Keratinocyte (primary cell): ENCODE results near the gene DIPK2B. TPM values are rescaled to one million over a fixed set of nuclear protein-coding genes. Genes with fewer than 3 reads are reported as not detected.

Experiments
- DNase-seq: peaks from one replicate; pipeline ENCODE4 v3.0.0-alpha.2; 2011; ENCODE audit warnings: low read depth, missing footprints, low spot score
- FAIRE-seq: peaks from 2 replicates; lab custom pipeline; 2011; peaks lifted over from hg19 to GRCh38; lab: Jason Lieb, UNC
- H2AFZ ChIP-seq: 2 replicates; pipeline ENCODE4 v1.6.0; 2012; ENCODE audit warnings: low read length, control low read depth, inconsistent platforms; ENCODE audit not compliant: control insufficient read depth
- H3K27ac ChIP-seq: 2 replicates; pipeline ENCODE4 v1.5.1; 2011; ENCODE audit warnings: low read length; ENCODE audit not compliant: control insufficient read depth, insufficient read depth
- H3K27me3 ChIP-seq: 3 replicates; pipeline ENCODE4 v1.6.0; 2011; ENCODE audit warnings: low read length; ENCODE audit not compliant: control insufficient read depth, insufficient read depth; ENCODE audit errors: extremely low read depth
- H3K36me3 ChIP-seq, 2 experiments: 2 replicates in 1 of 2; 3 replicates in 1 of 2; pipeline ENCODE4 v1.5.1; 2011; ENCODE audit warnings: low read length in 2 of 2, mild to moderate bottlenecking in 1 of 2; ENCODE audit not compliant: control insufficient read depth in 2 of 2, insufficient read depth in 2 of 2; ENCODE audit errors: extremely low read depth in 1 of 2
- H3K4me1 ChIP-seq: 3 replicates; pipeline ENCODE4 v1.5.1; 2011; ENCODE audit warnings: low read length; ENCODE audit not compliant: control insufficient read depth, insufficient read depth; ENCODE audit errors: extremely low read depth
- H3K4me2 ChIP-seq: 3 replicates; pipeline ENCODE4 v1.6.0; 2011; ENCODE audit warnings: low read depth, low read length; ENCODE audit not compliant: control insufficient read depth, insufficient read depth; ENCODE audit errors: extremely low read depth
- H3K4me3 ChIP-seq, 3 experiments: fragments of 200-600 bp in 1 of 3; sonication (generic) in 1 of 3; 2 replicates in 2 of 3; 3 replicates in 1 of 3; pipeline ENCODE4 v1.5.1; 2011 to 2016; ENCODE audit warnings: low read length in 3 of 3, mild to moderate bottlenecking in 3 of 3, control low read depth in 2 of 3, inconsistent platforms in 1 of 3, low read depth in 1 of 3, mixed read lengths in 1 of 3, mixed run types in 1 of 3, moderate library complexity in 1 of 3; ENCODE audit not compliant: control insufficient read depth in 2 of 3, insufficient read depth in 2 of 3; ENCODE audit errors: extremely low read depth in 1 of 3
- H3K79me2 ChIP-seq: 2 replicates; pipeline ENCODE4 v1.6.0; 2012; ENCODE audit warnings: low read length; ENCODE audit not compliant: control insufficient read depth, insufficient read depth
- H3K9ac ChIP-seq: 3 replicates; pipeline ENCODE4 v1.6.0; 2011; ENCODE audit warnings: low read length; ENCODE audit not compliant: control insufficient read depth, insufficient read depth; ENCODE audit errors: extremely low read depth
- H3K9me1 ChIP-seq: 3 replicates; pipeline ENCODE4 v1.6.0; 2011; ENCODE audit warnings: low read length; ENCODE audit not compliant: control insufficient read depth, insufficient read depth; ENCODE audit errors: extremely low read depth
- H3K9me3 ChIP-seq: 2 replicates; pipeline ENCODE4 v1.5.1; 2012; ENCODE audit warnings: low read depth, low read length; ENCODE audit not compliant: control insufficient read depth
- H4K20me1 ChIP-seq: 3 replicates; pipeline ENCODE4 v1.6.0; 2011; ENCODE audit warnings: low read length; ENCODE audit not compliant: control insufficient read depth, insufficient read depth; ENCODE audit errors: extremely low read depth
- EZH2 ChIP-seq: IDR thresholded peaks from one replicate; pipeline ENCODE4 v1.6.1; 2012; ENCODE audit warnings: inconsistent platforms, mild to moderate bottlenecking, low read length, moderate library complexity
- dilution Hi-C: fragments of 300-500 bp; cut with MboI; formaldehyde crosslinking; loops from one replicate; pipeline ENCODE4 v1.7.0; 2020; ENCODE audit warnings: low sequenced_read_pairs; ENCODE audit not compliant: extremely low pct_ligation_motif_present
- polyA plus RNA-seq, 5 experiments: library from polyadenylated mRNA; depleted of rRNA in 3 of 5; stranded (reverse) in 3 of 5; stranded (forward) in 1 of 5; unstranded in 1 of 5; fragments of >200 nt; gene quantifications; 1 replicate in 1 of 5; 2 replicates in 3 of 5; 3 replicates in 1 of 5; pipeline versions ENCODE4 v1.2.1 to v1.2.3, GENCODE V29; 2011 to 2012; ENCODE audit warnings: missing spikeins in 2 of 5, low read depth in 1 of 5, low replicate concordance in 1 of 5
- TF ChIP-seq, protein P1 (sequence below), 3 experiments: IDR thresholded peaks in 1 of 3; conservative IDR thresholded peaks in 1 of 3; optimal IDR thresholded peaks in 1 of 3; 2 replicates in 2 of 3; 3 replicates in 1 of 3; pipeline versions ENCODE3 to v1.5.1; 2011; ENCODE audit warnings: low read length in 3 of 3, mild to moderate bottlenecking in 3 of 3, moderate library complexity in 2 of 3, control low read depth in 1 of 3, inconsistent platforms in 1 of 3; ENCODE audit not compliant: insufficient read depth in 2 of 3; ENCODE audit errors: extremely low read depth in 1 of 3

The DIPK2B gene
- polyA plus RNA-seq, 1 donor (not counting 4 experiments of a cell fraction or from before 2014, with no cell fraction given), result not detected

DNA sequence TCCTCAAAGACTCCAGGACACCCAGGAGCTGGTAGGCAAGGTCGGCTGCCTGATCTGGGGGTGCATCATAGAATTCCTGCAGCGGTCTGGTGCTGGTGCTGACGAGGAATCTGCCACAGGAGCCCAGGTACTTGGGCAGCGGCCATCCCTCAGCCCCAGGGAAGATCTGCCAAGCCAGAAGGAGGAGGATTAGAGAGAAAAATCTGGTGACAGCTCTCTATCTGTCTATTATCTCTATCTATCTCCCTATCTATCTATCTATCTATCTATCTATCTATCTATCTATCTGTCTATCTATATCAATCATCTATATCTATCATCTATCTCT is 46.7 kb downstream of the DIPK2B start:
- H3K4me3 ChIP-seq, result no peak overlapping the region
- TF ChIP-seq, protein P1, sequence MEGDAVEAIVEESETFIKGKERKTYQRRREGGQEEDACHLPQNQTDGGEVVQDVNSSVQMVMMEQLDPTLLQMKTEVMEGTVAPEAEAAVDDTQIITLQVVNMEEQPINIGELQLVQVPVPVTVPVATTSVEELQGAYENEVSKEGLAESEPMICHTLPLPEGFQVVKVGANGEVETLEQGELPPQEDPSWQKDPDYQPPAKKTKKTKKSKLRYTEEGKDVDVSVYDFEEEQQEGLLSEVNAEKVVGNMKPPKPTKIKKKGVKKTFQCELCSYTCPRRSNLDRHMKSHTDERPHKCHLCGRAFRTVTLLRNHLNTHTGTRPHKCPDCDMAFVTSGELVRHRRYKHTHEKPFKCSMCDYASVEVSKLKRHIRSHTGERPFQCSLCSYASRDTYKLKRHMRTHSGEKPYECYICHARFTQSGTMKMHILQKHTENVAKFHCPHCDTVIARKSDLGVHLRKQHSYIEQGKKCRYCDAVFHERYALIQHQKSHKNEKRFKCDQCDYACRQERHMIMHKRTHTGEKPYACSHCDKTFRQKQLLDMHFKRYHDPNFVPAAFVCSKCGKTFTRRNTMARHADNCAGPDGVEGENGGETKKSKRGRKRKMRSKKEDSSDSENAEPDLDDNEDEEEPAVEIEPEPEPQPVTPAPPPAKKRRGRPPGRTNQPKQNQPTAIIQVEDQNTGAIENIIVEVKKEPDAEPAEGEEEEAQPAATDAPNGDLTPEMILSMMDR (optimal IDR thresholded peaks at IDR 0.05 in 1 of 3, IDR thresholded peaks at IDR 0.05 in 1 of 3, conservative IDR thresholded peaks at IDR 0.05 in 1 of 3; ENCODE audit: extremely low read depth in 1 of 3, insufficient read depth in 2 of 3, low read length in 3 of 3), result no peak
- TF ChIP-seq EZH2, result no peak
- H4K20me1 ChIP-seq, result no peaks in the 10 kb centered on the region
- no peak overlapping the region for H3K27ac ChIP-seq
- no peak overlapping the region for H3K4me2 ChIP-seq
- H3K9ac ChIP-seq, result no peak overlapping the region
- H3K79me2 ChIP-seq, result no peaks in the 10 kb centered on the region
- H3K9me3 ChIP-seq, result no peaks in the 10 kb centered on the region
- H3K4me1 ChIP-seq, result no peaks in the 10 kb centered on the region
- dilution Hi-C loops, result no loop called here
- no peaks in the 10 kb centered on the region for H3K36me3 ChIP-seq
- no peak for FAIRE-seq
- DNase-seq, result no peak
- H3K9me1 ChIP-seq, result no peaks in the 10 kb centered on the region
- H3K27me3 ChIP-seq, result peaks cover 11% of the 10 kb centered on the region
- H2AFZ ChIP-seq, result no peak overlapping the region
